ENCODE data around the gene RAB28. TPM values are rescaled to one million over a fixed set of nuclear protein-coding genes. Genes with fewer than 3 reads are reported as not detected.

RAB28 gene
- total RNA-seq, 1 experiment from 2014 or later = 17.2 TPM

DNA sequence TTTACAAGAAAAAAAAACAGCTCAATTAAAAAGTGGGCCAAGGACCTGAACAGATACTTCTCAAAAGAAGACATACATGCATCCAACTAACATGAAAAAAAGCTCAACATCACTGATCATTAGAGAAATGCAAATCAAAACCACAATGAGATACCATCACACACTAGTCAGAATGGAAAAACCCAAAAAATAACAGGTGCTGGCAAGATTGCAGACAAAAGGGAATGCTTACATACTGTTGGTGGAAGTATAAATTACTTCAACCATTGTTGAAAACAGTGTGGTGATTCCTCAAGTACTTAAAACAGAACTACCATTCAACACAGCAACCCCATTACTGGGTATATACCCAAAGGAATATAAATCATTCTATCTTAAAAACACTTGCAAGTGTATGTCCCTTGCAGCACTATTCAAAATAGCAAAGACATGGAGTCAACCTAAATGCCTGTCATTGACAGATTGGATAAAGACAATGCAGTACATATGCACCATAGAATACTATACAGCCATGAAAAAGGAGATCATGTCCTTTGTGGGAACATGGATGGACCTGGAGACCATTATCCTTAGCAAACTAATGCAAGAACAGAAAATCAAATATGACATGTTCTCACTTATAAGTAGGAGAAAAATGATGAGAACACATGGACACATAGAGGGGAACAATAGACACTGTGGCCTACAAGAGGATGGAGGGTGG is 97.6 kb downstream of the RAB28 start:
- DNase-seq (ENCODE audit: extremely low read depth, low read depth) = no peak

GRCh38 chr4:13384055-13384454 is 100.1 kb downstream of the RAB28 start:
- DNase-seq (ENCODE audit: extremely low read depth, low read depth) = no peak

- no peak for DNase-seq (ENCODE audit: extremely low read depth, low read depth)
These were observed 105.0 kb downstream of the RAB28 start for GRCh38 chr4:13378973-13379759.

DNA sequence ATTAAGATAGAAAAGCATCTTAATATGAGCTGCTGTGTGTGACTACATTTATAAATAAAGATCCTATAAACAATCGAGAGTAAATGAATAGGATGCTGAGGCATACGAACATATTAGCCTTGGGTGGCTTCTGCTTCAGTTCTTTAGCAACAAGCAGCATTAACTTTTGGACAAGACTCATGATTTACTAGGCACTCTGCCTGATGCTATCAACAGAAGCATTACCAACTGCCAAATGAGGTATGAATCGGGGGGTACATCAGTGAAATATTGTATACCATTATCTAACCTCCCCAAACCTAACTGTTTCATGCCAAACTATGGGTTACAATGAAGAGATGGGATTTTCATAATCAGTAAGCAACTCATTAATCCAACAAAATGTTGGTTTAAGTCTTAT is 113.1 kb downstream of the RAB28 start:
- no peak for DNase-seq (ENCODE audit: extremely low read depth, low read depth)

DNA sequence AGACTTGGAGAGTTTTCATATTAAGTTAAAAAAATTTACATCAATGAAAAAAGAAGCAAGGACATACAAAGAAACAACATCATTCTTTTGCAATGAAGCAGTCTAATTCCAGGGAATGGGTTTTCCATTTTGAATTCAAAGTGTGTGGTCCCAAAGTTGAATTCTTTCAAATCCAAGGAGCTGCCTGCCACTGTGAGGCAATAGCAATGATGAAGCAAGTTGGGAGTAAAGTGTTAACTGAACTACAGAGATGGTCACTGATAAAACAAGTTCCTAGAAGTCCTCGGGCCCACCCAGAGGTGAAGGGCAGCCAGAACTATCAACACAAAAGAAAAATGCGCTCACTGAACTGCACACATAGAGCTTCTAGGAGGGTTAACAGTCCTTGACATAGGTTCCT is 115.9 kb downstream of the RAB28 start:
- no peak for DNase-seq (ENCODE audit: extremely low read depth, low read depth)

- DNase-seq (ENCODE audit: extremely low read depth, low read depth) = no peak
These were observed 116.4 kb downstream of the RAB28 start for GRCh38 chr4:13367691-13368090.

- DNase-seq (ENCODE audit: extremely low read depth, low read depth) = no peak
These were observed 116.9 kb downstream of the RAB28 start for GRCh38 chr4:13367244-13367643.

DNA sequence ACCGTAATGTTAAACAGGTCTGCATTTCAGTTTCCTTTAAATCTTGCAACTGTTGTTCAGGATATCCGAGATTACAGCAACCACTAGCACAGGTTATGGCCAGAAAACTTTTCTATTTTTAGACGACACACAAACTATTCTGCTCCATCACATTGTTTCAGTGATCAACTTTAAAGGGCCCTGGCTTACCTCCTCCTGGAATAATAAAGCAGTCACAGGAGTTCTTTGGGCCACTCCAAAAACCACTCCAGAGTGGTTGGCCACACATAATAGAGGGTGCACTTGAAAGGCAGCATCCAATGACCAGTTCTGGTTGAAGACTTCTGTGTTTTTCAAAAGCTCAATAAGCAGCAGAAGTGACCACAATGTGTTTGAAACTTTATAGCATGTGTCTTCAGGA is 118.9 kb downstream of the RAB28 start:
- DNase-seq (ENCODE audit: extremely low read depth, low read depth) = no peak

- no peak for DNase-seq (ENCODE audit: extremely low read depth, low read depth)
These were observed 119.5 kb downstream of the RAB28 start for GRCh38 chr4:13364653-13365052.

- DNase-seq (ENCODE audit: extremely low read depth, low read depth) = no peak
These were observed 120.0 kb downstream of the RAB28 start for GRCh38 chr4:13364172-13364571.

GRCh38 chr4:13359809-13360208 is 124.3 kb downstream of the RAB28 start:
- no peak for DNase-seq (ENCODE audit: extremely low read depth, low read depth)

- no peak for DNase-seq (ENCODE audit: extremely low read depth, low read depth)
These were observed 128.8 kb downstream of the RAB28 start for GRCh38 chr4:13355111-13355880.

- DNase-seq (ENCODE audit: extremely low read depth, low read depth) = no peak
These were observed 135.0 kb downstream of the RAB28 start for GRCh38 chr4:13349096-13349495.

- DNase-seq (ENCODE audit: extremely low read depth, low read depth) = no peak
These were observed 135.9 kb downstream of the RAB28 start for GRCh38 chr4:13348216-13348615.

- no peak for DNase-seq (ENCODE audit: extremely low read depth, low read depth)
These were observed 136.5 kb downstream of the RAB28 start for GRCh38 chr4:13347517-13348125.

GRCh38 chr4:13344216-13344615 is 139.9 kb downstream of the RAB28 start:
- DNase-seq (ENCODE audit: extremely low read depth, low read depth) = no peak

GRCh38 chr4:13340672-13341071 is 143.5 kb downstream of the RAB28 start:
- no peak for DNase-seq (ENCODE audit: extremely low read depth, low read depth)

- DNase-seq (ENCODE audit: extremely low read depth, low read depth) = no peak
These were observed 152.3 kb downstream of the RAB28 start for GRCh38 chr4:13331827-13332226.

GRCh38 chr4:13329963-13330362 is 154.2 kb downstream of the RAB28 start:
- DNase-seq (ENCODE audit: extremely low read depth, low read depth) = no peak

- no peak for DNase-seq (ENCODE audit: extremely low read depth, low read depth)
These were observed 154.7 kb downstream of the RAB28 start for GRCh38 chr4:13329340-13329850.

GRCh38 chr4:13328591-13328990 is 155.5 kb downstream of the RAB28 start:
- DNase-seq (ENCODE audit: extremely low read depth, low read depth) = no peak
